GM19452 (cell line): ENCODE data around the gene PDE4D.

Experiments used
- ATAC-seq: cut with Tn5 transposase; IDR thresholded peaks from one replicate; pipeline ENCODE4 v1.9.1; 2021; ENCODE audit not compliant: unreplicated experiment

Gene PDE4D

GRCh38 chr5:59037453-59037852 is 856.1 kb downstream of the PDE4D start:
- no peak for ATAC-seq

DNA sequence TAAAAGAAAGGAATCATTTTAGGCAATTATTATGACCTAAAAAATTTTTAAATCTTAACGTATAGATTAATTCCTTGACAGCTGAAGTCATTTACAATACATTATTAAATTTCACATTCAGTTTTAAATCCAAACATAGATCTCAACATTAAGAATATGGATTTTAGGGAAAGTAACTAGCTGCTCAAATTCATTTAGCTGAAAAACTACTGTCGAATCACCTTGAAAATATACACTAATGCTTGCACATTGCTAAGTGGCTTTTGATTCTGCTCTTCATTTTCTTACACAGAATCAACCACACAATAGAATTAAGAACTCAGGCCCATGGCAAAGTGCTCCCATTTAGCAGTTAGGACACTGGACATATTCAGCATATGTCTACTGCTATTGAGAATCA is 856.5 kb downstream of the PDE4D start:
- no peak for ATAC-seq

GRCh38 chr5:59036274-59036961 is 857.1 kb downstream of the PDE4D start:
- no peak for ATAC-seq

- ATAC-seq = no peak
Observed at GRCh38 chr5:59035681-59036080, 857.8 kb downstream of the PDE4D start.

DNA sequence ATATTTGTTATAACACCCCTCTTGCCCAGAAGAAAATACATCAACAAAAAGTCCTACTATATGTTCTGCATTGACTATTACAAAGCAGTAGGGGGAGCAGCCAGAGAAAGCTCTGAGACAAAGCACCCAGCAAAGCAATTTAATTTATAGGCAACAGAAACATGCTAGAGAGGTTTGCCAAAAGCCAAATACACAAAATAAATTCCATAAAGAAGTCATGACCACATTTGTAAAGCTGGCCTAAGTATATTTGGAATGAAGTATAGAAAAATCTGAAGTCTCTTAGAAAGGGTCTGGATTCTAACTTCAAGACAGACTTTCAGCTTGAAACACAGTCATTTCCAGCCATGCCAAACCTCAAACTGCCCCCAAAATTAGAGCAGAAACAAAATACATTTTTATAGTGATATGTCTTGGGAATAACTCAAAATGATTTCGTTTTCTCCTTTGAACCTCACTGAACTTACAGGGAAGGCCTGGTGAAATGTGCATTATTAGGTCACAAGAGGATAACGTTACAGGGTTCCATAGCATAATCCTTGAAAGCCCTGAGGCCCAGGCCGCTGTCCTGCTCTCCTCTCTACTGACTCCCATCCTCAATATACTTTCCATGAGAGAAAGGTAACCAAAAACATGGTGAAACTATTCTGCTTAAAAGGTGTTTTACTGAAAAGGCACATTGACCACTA is 858.9 kb downstream of the PDE4D start:
- ATAC-seq = no peak

DNA sequence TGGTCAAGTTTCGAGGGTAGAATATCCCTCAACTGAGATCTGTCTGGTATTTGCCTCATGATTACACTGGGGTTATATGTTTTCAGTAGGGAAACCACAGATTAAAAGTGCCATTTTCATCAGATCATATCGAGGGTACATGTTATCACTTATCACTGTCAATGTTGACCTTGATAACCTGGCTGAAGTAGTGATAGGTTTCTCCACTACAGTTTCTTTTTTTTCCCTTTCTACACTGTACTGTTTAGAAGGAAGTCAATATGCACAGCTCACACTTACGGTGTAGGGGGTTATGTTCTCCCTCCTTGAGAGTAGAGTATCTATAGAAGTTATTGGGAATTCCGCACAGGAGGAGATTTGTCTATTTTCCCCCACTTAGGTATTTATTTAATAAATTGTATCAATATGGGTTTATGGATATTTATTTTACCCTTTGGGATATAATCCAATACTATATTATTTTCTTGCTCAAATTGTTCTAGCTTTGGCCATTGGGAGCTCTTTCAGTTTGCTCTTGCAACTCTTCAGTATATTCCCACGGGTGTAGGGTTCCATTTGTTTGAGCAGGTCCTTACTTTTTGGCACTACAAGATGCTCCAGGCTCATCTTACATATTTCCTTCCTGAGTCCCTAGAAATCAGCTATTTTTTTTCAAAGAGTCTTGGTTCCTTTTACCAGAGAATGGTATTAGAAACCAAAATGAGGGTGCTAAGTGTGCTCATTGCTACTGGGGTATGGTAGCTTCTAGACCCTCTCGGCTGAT is 866.2 kb downstream of the PDE4D start:
- no peak for ATAC-seq

DNA sequence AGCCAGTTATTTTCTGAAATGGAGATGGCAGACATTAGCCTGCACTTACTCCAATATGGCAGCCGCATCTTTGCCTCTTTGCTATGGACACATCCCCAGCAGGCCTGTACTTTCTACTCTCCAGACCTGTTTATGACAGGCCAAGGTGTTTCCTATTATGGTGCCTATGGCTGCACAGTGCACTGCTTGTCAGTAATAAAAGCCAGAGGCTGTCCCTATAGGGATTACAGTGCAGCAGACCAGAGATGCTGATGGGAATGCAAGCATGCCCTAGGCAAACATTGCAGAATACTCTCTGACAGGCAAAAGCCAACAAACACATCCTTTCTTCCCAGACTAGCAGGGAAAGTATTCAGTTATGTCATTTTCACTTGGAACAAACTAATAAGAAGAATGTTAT is 867.8 kb downstream of the PDE4D start:
- ATAC-seq = no peak

DNA sequence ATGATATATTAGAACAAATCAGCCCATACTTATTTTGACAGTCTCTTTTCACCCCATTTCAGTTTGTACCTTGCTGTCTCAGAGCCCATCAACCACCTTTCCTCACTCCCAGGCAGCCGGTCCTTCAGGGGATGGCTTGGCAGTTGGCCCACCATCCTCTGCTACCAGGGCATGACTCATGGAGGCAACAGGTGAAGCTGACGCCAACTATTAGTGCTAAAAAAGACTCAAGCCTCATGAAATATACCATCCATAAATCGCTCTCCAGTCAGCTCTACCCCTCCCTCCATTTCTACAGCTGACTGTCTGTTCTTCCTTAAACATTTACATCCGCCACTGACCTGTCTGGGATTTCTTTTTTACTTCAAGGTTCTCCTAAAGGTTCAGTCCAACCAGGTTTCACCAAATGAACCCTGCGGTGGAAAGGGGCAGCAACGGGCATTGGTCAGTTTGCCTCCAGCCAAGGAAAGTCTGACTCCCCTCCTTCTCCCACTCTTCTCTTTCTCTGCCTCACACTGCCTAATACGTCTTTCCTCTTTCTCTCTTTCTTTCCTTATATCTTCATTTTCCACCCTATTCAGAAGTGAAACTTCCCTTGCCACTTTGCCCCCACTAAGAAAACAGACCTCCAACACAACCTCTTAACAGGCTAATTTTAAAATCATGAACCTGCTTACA is 871.5 kb downstream of the PDE4D start:
- ATAC-seq = no peak

- ATAC-seq = no peak
Observed at GRCh38 chr5:59021286-59021673, 872.2 kb downstream of the PDE4D start.

- no peak for ATAC-seq
Observed at GRCh38 chr5:59020611-59021285, 872.8 kb downstream of the PDE4D start.

GRCh38 chr5:59019078-59019477 is 874.4 kb downstream of the PDE4D start:
- ATAC-seq = no peak

DNA sequence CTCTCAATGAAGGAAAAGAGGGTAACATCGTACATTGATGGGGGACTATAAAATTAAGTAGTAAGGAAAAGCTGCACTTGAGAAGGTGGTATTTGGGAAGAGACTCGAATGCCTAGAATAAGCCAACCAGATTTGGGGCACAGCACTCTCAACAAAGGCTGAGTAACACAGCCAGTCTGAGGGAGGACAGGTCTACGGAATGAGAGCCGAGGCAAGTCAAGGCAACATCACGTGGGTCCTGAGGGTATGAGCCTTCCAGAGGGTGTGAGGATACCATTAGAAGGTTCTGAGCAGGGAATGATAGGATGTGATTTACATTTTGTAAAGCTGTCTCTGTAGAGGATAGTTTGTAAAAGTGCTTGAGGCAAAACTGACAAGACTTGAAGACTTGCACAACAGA is 876.6 kb downstream of the PDE4D start:
- ATAC-seq = no peak

DNA sequence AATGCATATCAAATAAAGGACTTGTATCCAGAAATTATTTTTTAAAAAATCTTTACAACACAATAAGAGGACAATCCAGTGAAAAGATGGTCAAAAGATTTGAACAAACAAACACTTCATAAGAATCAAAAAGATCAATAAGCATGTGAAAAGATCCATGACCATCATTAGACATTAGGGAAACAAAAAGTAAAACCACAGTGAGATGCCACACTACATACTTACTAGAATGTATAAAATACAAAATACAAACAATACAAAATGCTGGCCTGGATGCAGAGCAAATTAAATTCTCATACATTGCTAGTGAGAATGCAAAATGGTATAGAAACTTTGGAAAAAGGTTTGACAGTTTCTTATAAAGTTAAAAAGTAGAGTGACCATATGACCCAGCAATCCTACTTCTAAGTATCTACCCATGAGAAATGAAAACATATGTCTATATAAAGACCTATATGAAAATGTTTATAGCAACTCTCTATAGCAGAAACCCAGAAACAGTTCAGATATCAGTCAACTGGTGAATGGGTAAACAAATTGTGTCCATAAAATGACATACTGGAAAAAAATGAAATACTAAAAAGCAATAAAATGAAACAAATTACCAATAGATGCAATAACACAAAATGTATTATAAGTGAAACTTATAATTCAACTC is 884.6 kb downstream of the PDE4D start:
- ATAC-seq = no peak

DNA sequence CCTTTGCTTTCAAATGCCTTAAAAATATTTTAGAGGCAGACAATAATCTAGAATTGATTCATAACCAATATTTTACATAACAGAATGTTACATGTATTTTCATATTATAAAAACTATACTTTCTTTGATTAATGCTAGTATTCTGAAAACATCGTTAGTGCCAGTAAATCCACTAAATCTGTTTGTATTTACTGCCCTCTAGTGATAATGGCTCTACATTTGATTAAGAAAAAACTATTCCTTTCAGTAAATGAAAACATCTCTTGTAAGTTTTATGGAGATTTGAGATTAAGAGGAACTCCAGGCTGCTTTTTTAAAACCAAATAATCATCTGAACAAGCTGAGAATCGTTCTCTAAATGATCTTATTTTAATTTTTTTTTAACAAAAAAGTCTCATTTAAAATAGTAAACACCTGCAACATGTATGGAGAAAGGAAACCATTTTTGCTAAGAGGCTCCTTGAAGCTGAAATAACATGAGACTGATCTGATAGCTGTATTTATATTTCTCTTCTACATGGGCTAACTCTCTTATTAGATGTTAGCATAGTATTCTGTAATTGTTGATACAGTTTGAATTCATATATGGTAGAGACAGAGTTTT is 886.0 kb downstream of the PDE4D start:
- no peak for ATAC-seq

DNA sequence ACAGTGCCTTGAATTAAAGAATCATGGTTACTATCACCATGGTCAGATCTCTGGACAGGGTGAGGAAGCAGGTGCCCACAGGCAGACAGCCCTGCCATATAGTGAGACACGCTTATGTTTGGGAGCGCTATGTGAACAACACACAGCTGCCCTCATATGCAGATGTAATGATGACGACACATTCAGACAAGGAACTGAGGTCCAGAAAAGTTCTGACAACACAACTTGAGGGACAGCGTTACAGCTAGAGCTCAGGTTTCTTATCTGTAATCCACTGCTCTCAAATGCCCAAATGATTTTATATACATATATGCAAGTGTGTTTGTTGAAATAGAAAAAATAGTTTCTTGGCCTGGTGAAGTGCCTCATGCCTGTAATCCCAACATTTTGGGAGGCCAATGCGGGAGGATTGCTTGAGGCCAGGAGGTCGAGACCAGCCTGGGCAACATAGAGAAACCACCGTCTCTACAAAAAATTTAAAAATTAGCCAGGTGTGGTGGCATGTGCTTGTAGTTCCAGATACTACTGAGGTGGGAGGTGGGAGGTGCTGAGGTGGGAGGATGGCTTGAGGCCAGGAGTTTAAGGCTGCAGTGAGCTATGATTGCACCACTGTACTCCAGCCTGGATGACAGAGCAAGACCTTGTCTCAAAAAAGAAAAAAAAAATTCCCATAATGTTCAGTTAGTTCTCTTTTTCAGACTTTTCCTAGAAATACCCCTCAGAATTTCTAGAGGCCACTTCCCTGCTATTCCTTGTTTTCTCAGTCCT is 887.4 kb downstream of the PDE4D start:
- no peak for ATAC-seq

DNA sequence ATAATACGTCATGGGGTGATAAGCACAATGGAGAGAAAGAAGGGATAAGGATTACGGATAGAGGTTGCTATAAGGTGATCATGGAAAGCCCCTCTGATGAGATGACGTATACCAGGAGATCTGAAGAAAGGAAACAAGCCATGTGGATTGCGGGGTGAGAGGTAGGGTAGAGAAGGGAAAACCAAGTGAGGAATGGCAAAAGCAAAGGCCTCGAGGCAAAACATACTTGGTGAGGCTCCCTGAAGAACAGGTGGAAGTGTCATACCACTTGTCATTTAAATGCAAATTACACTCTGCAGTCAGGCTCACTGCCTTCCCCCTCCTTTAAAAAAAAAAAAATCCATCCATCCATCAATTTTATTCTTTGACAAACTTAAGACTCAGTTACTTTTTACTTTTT is 889.9 kb downstream of the PDE4D start:
- no peak for ATAC-seq

DNA sequence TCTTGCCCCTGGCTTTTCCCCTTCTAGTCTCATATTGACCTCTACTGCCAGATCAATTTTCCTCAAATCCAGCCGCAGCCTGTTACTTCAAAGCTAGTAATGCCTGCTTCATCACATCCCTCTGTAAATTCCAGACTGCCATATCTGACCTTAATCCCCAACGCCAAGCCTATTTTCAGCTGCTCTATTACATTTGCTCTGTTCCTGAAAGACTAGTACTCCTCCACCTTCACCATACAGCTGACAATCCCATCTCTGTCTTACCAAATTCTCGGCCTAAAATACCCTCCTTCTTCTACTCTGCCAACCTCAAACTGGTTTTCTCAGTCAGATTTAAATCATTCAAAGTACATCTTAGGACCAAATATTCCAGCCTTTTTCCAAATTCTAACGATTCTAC is 890.4 kb downstream of the PDE4D start:
- ATAC-seq = no peak

GRCh38 chr5:59002162-59002825 is 891.2 kb downstream of the PDE4D start:
- ATAC-seq = no peak

DNA sequence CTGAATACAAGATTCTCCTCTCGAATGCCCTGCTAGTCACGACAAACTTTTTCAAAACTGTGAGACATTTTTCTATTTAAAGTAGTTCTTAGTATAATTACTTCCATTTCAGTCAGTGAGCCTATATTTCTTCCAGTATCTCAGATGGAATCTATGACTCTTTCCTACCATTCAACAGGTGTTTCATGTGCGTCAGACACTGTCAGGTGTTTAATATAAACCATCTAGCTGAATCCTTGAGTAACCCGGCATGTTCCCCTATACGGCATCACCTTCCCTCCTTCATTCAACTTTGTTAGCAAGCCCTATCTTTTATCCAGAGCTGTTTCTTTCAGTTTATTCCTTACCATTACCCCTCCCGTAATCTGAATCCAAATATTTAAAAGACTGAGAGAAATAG is 891.8 kb downstream of the PDE4D start:
- no peak for ATAC-seq
